GM19463 (cell line): ENCODE measurements around the gene C10orf120.

ENCODE experiments used
- ATAC-seq: cut with Tn5 transposase; IDR thresholded peaks from one replicate; pipeline ENCODE4 v1.9.1; 2021; ENCODE audit warnings: mild to moderate bottlenecking, moderate library complexity; ENCODE audit not compliant: unreplicated experiment

Gene C10orf120

GRCh38 chr10:122662231-122662630 is 37.4 kb downstream of the C10orf120 start:
- ATAC-seq: no peak

GRCh38 chr10:122660696-122661095 is 39.0 kb downstream of the C10orf120 start:
- ATAC-seq: no peak

- no peak for ATAC-seq
Observed at GRCh38 chr10:122659651-122660050, 40.0 kb downstream of the C10orf120 start.

GRCh38 chr10:122659126-122659525 is 40.5 kb downstream of the C10orf120 start:
- ATAC-seq: no peak

GRCh38 chr10:122658356-122659049 is 41.1 kb downstream of the C10orf120 start:
- no peak for ATAC-seq

- no peak for ATAC-seq
Observed at GRCh38 chr10:122657729-122658128, 41.9 kb downstream of the C10orf120 start.

GRCh38 chr10:122657255-122657654 is 42.4 kb downstream of the C10orf120 start:
- ATAC-seq: no peak

GRCh38 chr10:122656741-122657140 is 42.9 kb downstream of the C10orf120 start:
- ATAC-seq: no peak

GRCh38 chr10:122656308-122656705 is 43.3 kb downstream of the C10orf120 start:
- ATAC-seq: no peak

- no peak for ATAC-seq
Observed at GRCh38 chr10:122655524-122656307, 43.9 kb downstream of the C10orf120 start.

- no peak for ATAC-seq
Observed at GRCh38 chr10:122650331-122650730, 49.3 kb downstream of the C10orf120 start.

GRCh38 chr10:122649903-122650302 is 49.7 kb downstream of the C10orf120 start:
- no peak for ATAC-seq

GRCh38 chr10:122648599-122649428 is 50.8 kb downstream of the C10orf120 start:
- ATAC-seq: no peak
